HPDE6-E6E7 (cell line): ENCODE results near the gene JAK3.
"Not testable (repeated sequence)": the region's sequence is repeated elsewhere in the genome, so short reads cannot be mapped to it uniquely, and the experiment has no call there.

Experiments
- DNase-seq: peaks from one replicate; pipeline ENCODE4 v3.0.0; 2011; ENCODE audit warnings: missing footprints; ENCODE audit errors: extremely low spot score

The JAK3 gene

DNA sequence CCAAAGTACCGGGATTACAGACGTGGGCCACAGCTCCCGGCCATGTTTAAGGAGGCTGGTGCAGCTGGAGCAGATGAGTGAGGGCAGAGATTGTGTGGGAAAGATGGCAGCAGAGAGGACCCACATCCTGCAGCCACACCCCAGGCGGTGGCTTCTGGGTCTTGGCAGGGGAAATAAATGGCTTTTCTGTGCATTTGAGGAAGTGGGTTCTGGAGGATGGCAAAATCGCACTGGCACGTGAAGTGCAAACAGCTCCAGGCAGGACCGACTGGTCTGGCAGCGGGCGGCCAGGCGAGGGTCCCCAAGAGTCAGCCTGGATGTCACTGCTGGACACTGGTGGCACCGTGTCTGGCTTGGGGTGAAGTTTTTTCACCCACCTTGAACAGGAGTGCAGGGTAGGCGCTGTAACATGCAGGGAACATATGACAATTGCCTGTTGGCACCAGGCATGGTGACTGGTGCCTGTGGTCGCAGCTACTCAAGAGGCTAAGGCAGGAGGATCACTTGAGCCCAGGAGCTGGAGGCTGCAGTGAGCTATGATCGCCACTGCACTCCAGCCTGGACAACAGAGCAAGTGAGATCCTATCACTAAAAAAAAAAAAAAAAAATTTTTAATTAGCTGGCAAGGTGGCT lies 44.4 kb downstream of the JAK3 start:
- no peak for DNase-seq

DNA sequence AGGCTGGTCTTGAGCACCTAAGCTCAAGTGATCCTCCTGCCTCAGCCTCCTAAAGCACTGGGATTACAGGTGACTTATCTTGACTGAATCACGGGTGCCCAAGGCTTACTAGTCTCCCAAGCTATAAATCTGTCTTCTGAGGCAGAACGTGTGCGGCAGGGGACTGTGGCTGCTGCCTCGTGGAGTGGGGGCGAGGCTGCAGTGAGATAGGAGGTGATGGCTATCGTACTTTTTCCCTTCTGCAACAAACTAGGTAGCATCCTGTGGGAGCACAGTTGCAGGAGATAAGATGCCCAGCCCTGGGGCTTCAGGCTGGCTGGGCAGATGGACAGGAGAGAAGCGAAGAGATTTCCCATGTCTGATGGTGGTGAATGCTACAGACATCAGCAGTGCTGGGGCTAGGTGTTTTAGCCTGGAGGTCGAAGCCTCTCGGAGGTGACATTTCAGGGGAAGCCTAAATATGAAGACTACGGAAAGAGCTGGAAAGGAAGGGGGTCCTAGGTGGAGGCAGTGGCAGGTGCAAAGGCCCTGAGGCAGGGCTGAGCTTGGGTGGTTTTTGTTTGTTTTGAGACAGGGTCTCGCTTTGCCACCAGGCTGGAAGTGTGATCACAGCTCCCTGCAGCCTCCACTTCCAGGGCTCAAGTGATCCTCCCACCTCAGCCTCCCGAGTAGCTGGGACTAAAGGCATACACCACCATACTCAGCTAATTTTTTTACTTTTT lies 45.5 kb downstream of the JAK3 start:
- no peak for DNase-seq

DNA sequence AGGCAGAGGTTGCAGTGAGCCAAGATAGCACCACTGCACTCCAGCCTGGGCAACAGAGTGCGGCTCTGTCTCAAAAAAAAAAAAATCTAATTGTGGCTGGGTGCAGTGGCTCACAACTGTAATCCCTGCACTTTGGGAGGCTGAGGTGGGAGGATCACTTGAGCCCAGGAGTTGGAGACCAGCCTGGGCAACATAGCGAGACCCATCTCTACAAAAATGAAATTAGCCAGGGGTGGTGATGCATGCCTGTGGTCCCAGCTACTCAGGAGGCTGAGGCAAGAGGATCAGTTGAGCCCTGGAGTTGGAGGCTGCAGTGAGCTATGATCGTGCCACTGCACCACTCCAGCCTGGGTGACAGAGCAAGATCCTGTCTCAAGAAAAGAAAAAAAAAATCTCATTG lies 49.2 kb downstream of the JAK3 start:
- not testable (repeated sequence) for DNase-seq

DNA sequence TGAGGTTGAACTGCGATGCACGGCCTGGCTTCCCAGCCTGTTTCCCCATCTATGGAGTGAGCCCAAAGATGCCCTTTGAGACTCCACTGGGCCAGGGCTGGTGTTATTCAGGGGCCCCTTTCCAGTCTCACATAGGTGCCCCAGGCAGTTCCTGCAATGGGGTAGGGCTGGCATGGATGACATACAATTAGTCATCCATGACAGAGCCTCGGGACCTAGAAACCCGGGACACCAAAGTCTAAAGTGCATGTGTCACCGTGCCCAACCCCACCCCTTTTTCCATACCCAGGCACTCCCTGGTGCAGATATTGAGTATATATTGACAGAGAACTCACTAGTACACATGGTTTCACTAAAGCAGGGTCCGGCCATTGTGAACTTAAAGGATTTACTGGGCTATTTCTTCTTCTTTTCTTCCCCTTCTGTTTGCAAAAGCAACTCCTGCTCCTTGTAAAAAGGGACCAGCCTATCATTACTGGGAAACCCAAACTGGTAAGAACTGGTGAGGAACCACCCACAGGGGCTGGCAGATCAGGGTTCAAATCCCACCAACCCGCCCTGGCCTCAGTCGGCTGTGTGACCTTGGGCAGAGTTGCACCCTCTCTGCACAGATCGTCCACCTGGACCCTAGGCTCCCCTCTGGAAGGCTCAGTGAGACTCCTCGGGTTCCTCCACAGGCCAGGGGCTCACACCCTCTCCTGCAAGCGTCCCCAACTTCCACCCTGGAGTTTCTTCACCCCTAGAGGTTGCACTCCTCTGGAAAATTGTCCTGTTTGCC lies 50.2 kb downstream of the JAK3 start:
- DNase-seq = peak; percentile 97

DNA sequence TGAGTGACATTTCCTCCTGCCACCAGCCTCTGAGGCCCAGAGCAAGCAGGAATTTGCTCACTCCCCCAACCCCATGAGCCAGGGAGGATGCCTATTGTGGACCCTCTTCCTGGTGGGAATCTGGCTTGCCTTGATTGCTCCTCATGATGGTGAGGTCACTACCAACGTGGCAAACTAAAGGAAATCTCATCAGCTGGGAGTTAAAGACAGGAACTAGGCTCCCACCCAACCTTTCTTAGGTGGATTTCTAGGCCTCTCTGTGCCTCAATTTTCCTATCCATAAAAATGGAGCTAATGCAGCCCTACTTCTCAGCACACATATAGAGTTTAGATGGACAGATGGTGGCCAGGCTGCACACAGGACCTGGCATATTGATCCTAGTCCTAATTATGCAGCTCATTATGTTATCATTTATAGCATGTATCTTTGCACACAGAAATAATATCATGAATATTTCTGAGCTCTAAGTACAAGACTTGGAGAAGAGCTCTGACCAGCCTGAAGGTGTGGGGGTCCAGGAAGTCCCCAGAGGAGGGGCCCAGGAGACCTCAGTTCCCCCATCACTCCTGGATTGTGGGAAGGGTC lies 50.9 kb downstream of the JAK3 start:
- DNase-seq = no peak

DNA sequence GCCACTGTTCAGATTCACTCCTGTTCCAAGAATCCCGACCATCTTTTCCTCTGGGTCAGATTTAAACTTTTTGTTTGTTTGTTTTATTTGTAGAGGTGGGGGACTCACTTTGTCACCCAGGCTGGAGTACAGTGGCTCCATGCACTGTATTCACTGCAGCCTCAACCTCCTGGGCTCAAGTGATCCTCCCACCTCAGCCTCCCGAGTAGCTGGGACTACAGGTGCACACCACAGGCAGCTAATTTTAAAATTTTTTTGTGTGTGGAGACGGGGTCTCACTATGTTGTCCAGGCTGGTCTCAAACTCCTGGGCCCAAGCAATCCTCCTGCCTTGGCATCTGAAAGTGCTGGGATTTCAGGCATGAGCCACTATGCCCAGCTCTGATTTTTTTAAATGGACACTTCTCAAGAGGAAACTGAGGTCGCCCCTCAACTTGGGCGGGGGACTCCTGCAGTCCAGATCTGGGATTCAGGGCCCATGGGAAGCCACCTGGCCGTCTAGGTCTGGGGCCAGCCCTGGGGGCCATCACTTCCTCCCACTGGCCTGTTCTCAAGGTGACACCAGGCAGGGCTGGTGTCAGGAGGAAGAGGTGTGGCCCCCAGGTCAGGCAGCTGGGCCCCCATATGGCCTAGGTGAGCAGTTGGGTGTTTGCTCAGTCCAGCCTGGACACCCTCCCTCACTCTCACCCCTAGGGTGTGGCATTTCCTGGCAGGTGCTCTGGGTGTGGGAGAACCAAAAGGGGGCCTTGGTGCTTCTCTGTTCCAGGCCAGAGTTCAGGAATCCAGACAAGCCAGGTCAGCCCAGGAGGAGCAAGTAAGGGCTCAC lies 51.6 kb downstream of the JAK3 start:
- no peak for DNase-seq

DNA sequence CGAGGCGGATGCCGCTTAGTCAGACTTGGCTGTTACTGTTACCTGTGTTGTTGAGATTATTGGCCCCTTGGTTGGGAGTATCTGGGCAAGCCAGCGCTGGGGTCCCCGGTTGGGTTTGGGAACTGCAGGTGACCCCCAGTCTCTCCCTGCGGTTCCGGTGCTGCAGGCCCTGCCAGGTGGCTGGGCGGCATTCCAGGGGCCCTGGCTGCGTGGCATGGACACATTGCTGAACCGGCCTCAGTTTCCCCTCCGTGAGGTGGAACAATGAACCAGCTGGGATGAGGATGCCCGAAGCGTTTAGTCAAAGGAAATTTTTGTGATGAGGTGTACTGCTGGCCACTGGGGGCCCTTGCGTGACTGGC lies 52.3 kb downstream of the JAK3 start:
- no peak for DNase-seq

DNA sequence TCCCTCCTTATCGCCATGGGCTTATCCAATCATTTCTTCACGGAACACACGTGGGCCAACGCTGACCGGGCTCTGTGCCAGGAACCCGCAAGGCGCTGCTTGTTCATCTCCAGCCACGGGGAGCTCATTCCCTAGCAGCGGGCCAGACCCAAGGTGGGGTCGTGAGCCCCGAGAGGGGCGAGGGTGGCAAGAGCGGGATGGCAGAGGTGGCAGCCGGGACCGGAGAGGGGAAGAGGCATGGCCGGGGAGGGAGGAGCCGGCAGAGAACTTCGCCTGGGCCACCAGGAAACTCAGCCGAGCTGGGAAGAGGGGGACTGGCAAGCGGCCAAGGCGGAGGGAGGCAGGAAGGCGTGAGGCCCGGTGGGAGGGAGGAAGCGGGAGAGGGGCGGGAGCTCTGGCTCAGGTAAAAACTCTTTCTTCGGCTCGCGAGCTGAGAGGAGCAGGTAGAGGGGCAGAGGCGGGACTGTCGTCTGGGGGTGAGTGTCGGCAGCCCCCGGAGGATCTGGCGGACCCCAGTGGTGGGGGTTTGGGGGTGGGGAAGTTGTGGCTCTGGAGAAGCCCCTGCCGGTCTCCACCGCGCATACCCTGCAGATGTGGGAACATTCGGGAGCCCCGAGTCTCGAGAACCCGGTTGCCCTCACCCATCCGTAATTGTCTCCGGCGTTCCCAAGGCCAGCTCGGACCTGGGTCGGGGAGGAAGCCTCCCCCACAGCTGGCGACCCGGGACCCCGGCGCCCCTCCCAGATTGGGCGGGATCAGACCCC lies 52.9 kb downstream of the JAK3 start, which contains the start of gene B3GNT3:
TSS of gene B3GNT3 (plus strand) at position 408 of the 764 bp plus-strand sequence. CDS start 12,670 bp downstream, outside the sequence.
- no peak for DNase-seq

DNA sequence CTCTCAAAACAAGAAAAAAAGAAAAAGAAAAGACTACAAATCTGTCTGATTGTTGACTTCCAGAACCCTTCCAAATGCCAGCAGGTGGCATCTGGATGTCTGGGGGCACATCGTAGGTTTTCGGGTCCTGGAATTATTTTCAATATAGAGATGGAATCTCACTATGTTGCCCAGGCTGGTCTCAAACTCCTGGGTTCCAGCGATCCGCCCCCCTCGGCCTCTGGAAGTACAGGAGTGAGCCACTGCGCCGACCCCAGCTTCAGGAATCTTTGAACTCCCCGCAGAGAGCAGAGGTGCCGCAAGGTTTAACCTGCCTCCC lies 53.4 kb downstream of the JAK3 start:
- DNase-seq = no peak

DNA sequence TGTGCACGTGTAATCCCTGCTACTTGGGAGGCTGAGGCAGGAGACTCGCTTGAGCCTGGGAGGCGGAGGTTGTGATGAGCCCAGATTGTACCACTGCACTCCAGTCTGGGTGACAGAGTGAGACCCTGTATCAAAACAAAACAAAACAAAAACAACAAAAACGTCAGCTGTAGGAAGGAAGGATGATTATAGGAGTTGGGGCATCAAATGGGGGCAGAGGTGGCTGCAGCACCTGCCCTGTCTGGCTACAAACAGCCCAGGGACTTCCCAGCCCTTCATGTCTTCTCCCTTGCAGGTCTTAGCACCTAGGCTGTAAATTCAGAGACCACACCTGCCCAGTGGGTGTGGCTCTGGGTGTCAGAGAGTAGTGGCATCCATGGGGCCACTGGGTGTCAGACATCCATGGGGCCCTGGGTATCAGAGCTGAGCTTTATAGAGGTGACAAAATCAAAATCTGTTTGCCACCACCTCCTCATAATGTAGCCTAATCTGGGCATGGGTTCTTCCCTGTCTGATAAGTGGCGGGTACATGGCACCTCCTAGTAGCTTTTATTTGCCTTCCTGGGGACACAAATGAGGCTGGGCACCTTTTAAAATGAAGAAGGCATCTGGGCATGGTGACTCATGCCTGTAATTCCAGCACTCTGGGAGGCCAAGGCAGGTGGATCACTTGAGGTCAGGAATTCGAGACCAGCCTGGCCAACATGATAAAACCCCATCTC lies 57.6 kb downstream of the JAK3 start:
- DNase-seq = no peak

DNA sequence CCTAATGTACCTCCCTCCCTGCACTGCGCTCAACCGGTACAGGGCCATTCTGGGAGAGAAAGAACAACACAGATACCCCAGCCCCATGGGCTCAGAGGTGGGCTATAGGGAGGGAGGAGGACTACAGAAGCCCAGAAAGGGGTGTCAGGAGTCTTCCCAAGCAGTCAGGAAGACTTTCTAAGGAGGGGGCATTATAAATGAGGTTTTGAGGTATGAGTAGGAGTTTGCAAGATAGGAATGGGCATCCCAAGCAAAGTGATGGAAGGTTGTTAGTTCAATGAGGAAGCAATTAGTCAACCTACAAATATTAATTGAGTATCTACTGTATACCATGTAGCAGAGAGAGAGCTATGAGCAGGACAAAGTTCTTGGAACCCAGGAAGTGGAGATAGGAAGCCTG lies 59.1 kb downstream of the JAK3 start:
- no peak for DNase-seq

DNA sequence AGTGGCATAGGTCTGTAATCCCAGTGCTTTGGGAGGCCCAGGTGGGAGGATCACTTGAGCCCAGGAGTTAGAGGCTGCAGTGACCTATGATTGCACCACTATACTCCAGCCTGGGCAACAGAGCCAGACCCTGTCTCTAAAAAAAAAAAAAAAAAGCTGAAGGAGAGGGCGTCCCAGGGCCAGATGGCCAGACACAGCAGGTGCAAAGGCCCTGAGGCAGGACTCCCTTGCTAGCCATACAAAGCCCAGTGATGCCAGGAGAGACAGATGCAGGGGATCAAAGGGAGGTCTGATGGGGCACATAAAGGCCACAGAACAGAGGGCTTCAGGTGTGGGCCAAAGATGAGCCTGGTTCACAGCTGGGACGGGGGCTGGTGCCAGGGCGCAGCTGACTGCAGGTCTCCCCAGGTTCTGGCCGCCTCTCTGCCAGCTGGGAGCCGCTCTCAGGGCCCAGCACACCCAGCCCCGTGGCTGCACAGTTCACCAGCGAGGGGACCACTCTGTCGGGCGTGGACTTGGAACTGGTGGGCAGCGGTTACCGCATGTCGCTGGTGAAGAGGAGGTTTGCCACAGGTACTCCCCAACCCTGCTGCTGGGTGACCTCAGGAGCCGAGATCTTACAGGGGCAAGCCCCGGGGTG lies 60.4 kb downstream of the JAK3 start:
- no peak for DNase-seq

DNA sequence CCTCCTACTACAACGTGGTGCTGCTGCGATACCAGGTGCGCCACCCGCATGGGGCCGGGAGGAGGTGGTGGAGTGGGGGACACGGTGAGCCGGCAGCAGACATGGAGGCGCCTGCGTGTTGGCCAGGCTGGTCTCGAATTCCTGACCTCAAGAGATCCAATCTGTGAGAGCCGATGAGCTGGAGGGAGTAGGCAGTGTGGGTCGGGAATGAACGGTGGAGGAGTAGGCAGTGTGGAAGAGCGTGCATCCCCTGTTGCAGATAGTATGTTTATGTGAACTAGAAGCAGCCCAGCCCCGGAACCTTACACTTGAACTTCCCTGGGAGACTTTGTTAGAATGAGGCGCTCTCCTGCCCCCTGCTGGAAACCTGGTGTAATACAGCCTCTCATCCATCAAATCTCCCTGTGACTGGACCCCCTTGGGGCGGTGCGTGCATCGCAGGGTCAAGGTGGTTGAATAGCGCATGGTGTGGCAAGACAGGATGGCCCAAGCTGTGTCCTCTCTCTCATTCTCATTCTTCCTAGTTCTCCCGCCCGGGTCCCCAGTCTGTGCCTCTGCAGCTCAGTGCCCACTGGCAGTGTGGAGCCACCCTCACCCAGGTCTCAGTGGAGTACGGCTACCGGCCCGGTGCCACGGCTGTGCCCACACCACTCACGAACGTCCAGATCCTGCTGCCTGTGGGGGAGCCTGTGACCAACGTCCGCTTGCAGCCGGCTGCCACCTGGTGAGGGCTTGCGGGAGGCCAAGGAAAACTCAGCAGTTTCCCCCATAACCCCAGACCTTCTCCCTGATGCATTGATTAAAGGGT lies 63.4 kb downstream of the JAK3 start:
- no peak for DNase-seq

DNA sequence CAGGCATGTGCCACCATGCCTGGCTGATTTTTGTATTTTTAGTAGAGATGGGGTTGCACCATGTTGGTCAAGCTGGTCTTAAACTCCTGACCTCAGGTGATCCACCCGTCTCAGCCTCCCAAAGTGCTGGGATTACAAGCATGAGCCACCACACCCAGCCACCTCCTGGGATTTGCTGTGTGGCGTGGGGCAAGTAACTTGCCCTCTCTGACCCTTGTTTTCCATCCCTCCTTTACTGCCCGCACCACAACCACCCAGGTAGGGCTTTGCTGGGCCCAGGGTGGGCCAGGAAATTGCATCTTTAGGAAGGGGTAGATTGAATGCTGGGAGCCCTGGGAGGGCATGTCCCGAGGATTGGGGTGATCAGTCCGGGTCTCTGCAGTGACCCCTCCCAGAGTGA lies 64.1 kb downstream of the JAK3 start:
- DNase-seq = not testable (repeated sequence)

DNA sequence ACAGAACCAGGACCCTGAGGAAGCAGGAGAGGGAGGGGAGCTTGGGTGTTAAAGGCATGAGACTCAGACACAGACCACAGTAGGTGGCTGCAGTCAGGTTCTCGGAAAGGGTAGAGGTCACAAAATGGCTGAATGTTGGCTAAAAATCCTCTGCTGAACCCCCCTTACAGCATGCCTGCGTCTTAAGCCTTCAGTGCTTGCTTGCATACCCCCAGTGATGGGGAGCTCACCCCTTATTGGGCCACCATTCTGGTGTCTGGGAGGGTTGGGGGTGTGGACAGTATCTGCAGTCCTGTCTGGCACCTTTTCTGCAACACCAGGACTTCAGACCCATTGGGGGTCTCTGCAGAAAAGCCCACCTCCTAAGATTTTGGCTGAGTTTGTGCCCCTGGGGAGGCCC lies 67.0 kb downstream of the JAK3 start:
- DNase-seq = no peak

DNA sequence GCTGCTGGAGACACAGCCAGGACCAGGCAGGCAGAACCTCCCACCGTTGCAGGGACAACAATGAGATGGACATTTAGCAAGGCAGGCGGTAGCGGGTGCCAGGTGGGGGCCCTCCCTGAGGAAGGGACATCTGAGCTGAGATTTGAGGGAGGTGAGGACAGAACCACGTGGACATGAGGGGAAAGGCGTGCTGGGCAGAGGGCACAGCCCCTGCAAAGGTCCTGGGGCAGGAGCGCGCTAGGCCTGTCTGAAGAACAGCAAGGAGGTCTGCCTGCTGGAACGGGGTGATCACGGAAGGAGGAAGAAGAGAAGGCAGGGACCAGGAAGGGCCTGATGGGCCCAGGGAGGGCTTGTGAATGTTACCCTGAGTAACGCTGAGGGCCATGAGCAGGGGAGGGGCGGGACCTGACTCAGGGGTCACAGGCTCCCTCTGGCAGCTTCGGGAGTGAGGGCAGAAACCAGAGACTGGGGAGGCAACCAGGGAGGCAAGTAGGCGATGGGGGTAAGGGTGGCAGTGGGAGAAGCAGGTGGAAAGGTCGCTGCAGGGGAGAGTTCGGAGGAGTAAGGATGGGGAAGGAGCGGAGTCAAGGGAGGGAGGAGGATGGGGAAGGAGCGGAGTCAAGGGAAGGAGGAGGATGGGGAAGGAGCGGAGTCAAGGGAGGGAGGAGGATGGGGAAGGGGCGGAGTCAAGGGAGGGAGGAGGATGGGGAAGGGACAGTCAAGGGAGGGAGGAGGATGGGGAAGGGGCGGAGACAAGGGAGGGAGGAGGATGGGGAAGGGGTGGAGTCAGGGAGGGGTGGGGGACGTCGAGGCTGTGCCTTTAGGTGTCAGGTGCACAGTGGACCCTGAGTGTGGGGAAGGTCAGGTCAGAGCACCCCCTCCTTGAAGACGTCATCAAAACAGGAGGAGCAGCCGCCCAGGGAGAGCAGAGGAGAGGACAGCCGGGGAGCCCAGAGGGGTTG lies 68.5 kb downstream of the JAK3 start:
- no peak for DNase-seq

DNA sequence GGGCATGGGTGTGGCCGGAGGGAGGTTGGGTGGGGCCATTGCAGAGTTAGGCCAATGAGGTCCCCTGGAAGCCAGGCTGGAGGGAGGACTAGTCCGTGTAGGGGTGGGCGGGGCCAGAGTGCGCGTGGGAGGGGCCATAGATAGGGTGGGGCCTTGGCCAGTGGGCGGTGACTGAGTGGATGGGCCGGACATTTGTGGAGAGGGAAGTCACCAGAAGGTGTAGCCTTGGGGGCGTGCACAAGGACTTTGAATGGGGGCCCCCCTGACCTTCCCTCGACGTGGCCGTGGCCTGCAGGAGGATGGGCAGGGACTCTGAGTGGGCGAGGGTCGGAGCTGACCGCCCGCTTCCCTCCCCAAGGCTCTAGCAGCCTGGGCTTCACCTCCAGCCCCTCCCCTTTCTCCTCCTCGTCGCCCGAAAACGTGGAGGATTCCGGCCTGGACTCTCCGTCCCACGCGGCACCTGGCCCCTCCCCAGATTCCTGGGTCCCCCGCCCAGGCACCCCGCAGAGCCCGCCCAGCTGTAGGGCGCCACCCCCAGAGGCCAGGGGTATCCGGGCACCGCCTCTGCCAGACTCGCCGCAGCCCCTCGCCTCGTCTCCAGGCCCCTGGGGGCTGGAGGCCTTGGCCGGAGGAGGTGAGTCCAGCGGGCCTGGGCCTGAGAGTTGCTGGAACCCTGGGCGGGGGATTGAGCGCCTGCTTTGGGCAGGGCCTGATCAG lies 69.4 kb downstream of the JAK3 start:
- DNase-seq = no peak
